NCI-H510A (cell line): ENCODE data around the gene MYOF.

ENCODE experiments used
- DNase-seq: peaks from one replicate; lab custom pipeline; 2025; lab: John Stamatoyannopoulos, UW

MYOF gene, protein sequence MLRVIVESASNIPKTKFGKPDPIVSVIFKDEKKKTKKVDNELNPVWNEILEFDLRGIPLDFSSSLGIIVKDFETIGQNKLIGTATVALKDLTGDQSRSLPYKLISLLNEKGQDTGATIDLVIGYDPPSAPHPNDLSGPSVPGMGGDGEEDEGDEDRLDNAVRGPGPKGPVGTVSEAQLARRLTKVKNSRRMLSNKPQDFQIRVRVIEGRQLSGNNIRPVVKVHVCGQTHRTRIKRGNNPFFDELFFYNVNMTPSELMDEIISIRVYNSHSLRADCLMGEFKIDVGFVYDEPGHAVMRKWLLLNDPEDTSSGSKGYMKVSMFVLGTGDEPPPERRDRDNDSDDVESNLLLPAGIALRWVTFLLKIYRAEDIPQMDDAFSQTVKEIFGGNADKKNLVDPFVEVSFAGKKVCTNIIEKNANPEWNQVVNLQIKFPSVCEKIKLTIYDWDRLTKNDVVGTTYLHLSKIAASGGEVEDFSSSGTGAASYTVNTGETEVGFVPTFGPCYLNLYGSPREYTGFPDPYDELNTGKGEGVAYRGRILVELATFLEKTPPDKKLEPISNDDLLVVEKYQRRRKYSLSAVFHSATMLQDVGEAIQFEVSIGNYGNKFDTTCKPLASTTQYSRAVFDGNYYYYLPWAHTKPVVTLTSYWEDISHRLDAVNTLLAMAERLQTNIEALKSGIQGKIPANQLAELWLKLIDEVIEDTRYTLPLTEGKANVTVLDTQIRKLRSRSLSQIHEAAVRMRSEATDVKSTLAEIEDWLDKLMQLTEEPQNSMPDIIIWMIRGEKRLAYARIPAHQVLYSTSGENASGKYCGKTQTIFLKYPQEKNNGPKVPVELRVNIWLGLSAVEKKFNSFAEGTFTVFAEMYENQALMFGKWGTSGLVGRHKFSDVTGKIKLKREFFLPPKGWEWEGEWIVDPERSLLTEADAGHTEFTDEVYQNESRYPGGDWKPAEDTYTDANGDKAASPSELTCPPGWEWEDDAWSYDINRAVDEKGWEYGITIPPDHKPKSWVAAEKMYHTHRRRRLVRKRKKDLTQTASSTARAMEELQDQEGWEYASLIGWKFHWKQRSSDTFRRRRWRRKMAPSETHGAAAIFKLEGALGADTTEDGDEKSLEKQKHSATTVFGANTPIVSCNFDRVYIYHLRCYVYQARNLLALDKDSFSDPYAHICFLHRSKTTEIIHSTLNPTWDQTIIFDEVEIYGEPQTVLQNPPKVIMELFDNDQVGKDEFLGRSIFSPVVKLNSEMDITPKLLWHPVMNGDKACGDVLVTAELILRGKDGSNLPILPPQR (N-terminal part only)

DNA sequence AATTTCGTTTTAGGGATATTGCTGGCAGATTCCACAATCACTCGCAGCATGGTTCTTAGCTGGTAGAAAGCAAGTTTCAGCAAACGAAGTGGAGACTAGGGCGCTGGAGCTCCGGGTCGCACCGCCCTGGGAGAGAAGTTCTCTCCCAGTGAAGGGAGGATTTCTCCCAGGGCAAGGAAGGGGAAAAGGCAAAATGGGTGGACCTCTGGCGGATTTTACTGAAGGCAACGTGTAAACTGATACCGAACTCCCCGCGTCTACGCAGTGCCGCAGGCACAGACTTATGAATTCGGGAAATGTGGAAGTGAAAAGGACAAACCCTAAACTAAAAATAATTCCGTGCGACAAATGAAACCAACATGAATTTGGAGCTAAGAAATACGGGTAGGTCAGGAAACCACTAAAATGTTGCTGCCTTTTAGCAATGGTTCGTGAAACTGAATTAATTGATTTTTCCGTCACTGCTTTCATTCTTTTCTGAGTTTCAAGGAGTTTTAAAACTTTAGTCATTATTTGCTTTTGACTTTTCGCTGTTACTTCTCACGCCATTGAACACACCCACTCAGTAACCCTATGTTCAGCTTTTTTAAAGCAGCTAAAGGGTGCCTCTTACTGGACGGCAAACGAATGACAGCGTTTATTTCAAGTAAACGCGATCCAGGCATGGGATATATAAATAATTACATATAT is at the start of gene MYOF:
TSS of gene MYOF (minus strand) at position 190 of the 690 bp plus-strand sequence. CDS start at position 50, 140 bp downstream.
- DNase-seq: peak; percentile 20

DNA sequence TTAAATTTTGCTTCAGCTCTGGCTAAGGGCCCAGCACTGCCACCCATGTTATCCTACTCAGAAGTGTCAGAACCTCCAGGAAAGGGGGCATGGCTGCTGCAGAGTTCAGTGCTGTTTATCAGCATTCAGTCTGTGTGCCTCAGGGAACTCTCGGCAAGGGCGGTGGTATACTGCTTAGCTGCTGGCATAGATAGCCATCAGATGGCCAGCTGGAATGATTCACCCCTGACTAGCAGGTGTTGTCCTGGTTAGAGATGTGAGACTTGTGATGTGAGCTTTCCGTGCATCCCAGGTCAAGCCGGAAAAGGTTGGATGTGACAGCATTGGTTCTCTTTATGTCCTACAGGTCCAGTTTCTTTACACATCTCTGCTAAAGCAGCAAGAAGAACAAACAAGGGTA is 36.4 kb upstream of the MYOF start:
- DNase-seq: no peak

DNA sequence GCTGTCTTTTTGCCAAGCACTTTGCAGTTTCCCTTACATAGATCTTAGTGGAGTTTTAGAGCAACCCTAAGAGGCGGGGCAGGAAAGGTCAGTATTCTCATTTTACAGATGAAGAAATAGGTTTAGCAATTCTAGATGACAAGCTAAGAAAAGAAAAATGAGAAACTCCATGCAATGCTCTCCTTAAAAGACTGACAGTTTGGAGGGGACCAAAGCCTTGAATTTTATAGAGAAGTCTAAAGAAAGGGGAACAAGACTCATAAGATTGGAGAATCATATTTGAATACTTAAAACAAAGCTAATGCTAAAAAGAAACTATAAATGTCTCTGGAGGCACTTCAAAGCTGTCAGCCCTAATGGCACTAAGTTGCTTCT is 33.9 kb upstream of the MYOF start:
- no peak for DNase-seq

DNA sequence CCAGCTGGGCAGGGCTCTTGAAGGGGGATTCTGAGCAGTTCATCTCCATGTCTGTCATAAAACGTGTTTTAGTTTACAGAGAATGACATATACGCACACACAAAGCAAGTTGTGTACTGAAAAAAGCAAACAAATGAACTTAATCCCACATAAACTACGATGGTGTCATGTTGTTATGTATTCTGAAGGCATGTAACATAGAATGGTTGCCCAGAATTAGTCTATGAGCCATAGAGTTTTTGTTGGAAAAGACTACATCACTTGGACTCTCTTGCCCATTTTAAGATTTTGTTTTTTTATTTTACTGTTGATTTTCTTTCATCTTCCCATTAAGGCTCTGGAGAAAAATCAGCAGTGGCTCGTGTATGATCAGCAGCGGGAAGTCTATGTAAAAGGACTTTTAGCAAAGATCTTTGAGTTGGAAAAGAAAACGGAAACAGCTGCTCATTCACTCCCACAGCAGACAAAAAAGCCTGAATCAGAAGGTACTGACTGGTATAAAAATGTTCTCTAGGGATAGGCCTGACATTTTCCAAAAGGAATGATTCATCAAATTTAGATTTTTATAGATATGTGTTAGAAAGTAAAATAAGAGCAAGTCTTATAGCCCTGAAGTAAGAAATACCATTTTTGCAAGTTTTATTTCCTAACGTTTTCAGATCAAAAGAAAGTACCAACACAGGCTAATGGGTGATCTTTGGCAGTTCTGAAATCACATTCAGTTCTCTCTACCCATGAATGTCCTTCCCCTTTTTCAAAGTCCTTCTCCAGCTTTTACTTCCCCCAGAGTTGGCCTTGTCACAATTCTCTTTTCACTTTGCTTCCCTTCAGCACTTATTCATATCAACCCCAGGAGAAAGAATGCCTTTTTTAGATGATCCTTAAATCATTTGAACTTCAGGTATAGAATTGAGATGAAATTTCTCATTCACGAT is 33.2 kb upstream of the MYOF start:
- DNase-seq: no peak

DNA sequence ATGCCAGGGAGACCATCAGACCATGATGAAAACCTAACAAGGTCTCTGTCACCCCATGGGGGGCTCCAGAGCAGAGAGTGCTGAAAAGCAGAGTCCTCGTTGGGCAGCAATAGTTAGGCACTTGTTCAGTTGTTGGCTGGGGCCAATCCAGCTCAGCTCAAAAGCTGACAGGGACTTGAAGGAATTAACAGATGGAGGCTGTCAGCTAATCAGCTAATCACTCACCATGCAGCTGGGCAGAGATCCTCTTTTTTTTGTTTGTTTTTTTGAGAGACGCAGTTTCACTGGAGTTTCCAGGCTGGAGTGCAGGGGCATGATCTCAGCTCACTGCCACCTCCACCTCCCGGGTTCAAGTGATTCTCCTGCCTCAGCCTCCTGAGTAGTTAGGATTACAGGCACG is 32.4 kb upstream of the MYOF start:
- DNase-seq: no peak

DNA sequence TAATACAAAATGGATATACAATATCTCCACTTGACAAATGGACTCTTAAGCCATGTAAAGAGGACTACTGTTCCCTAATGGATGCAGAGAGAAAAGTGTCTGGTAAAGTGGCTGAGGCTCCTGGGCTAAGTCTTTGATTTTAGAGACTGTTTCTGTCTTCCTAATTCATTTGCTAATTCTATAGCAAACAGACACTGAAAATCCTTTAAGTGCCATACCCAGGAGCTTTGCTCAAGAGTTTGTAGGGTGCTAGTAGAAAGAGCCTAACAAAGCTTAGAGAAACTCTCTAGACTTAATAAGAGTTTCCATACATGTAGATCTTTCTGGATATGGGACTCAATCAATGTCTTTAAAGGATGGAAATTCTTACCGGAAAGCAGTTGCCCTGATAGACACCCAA is 31.0 kb upstream of the MYOF start:
- no peak for DNase-seq

DNA sequence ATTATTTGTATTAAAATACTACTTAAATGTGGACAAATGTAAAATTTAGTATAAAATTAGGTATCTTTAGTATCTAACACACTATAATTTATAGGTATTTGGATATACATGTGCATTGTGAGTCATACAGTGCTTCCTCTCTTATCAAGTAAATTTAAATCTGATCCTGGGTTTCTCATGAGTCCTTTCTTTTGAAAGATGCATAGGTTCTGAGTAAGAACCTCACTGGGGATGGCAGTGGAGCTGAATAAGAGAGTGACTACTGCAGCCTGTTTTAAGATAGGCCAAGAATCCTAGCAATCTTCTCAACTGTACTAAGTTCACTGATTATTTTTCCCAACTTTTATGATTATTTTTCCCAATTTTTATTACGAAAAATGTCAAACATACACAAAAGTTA is 30.4 kb upstream of the MYOF start:
- no peak for DNase-seq

DNA sequence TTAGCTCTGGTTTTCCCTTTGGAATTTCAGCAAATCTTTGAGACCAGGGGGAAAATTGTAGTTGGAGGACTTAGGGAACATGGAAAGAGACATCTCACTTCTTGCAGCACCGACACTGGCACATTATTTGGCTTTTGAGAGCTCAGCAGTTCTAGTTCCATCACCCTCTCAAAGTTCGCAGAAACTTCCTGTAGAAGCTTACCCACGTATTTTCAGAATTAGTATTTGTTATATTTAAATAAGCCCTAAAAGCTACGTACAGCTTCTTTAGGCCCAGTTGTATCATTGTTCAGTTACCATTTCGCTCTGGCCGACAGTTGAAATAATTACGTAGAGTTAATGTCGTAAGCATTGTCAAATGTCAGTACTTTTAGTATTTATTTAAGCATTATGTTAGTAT is 27.7 kb upstream of the MYOF start:
- DNase-seq: no peak

DNA sequence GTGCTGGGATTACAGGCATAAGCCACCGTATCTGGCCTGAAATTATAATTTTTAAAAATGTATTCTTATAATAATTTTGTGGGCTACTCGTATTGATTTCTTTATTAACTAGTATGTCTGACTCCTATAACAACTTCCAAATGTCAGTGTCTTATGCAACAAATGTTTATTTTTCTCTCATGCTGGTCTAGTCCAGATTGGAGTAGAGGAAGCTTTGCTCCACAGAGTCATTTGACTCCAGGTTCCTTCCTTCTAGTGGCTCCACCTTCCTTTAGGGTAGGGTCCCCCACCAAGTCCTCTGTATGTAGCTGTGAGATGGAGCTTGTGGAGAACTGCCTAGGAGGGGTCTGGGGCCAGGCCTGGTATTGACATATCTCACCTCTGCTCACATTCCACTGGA is 22.9 kb upstream of the MYOF start:
- no peak for DNase-seq

DNA sequence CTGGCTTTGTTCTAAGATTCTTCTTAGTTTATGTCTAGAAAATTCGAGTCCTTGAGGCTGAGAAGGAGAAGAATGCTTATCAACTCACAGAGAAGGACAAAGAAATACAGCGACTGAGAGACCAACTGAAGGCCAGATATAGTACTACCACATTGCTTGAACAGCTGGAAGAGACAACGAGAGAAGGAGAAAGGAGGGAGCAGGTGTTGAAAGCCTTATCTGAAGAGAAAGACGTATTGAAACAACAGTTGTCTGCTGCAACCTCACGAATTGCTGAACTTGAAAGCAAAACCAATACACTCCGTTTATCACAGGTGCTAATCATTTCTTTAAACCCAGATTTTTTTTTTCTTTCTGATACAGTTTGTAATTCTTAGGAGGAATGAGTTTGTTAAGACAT is 20.9 kb upstream of the MYOF start:
- no peak for DNase-seq

DNA sequence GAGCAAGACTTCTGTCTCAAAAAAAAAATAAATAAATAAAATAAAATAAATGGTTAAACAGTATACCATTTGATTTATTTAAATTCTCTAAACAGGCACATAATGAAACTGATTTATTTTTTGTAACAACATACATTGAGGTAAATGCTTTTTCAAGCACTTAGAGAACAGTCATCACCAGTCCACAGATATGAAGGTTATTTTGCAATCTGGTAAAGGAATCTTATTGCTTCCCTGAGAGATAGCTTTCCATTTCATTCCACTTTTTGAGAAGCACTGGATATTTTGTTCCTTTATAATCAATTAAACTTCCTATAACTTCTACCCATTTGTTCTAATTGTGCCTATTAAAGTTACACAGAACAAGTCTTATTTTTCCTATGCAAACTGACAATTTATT is 19.5 kb upstream of the MYOF start:
- no peak for DNase-seq

DNA sequence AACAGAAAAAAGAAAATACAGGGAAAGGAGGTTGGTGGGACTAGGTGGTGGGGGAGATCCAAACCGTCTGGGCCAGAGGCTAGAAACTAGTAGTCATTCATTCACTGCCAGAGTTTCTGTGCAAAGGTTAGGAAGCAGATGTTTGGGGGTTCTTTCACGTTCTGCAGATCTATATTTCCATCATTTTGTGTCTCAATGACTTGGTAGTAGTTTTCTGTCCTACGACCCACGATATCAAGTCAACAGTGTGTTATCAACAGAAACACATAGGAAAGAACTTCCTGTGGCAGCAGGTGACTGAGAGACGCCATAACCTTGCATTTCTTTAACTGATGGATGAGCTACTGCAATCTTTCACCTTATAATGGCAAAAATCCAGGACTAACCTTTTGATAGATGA is 16.0 kb upstream of the MYOF start:
- DNase-seq: no peak

DNA sequence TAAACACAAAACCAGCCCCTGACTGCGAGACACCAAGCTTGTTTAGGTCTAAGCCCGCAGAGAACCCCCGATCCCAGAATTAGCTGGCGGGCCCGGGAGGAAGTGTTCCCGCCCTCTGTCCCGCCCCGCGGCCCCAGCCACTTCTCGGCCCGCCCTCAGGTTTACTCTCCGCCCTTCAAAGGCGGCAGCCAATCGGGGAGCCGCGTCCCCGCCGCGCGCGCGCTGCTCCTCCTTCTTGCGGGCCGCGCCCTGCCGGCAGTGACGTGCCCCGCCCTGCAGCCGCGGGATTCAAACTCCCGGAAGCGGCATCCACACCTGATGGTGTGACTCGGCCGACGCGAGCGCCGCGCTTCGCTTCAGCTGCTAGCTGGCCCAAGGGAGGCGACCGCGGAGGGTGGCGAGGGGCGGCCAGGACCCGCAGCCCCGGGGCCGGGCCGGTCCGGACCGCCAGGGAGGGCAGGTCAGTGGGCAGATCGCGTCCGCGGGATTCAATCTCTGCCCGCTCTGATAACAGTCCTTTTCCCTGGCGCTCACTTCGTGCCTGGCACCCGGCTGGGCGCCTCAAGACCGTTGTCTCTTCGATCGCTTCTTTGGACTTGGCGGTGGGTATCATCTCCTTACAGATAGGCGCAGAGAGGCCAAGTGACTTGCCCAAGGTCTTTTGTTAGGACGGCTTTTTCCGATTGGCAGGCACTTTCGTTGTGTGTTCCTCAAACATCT is 14.3 kb upstream of the MYOF start, which contains the start of gene CEP55:
TSS of gene CEP55 (plus strand) at position 291 of the 720 bp plus-strand sequence. CDS start 3,440 bp downstream, outside the sequence.
- DNase-seq: peak; percentile 84

DNA sequence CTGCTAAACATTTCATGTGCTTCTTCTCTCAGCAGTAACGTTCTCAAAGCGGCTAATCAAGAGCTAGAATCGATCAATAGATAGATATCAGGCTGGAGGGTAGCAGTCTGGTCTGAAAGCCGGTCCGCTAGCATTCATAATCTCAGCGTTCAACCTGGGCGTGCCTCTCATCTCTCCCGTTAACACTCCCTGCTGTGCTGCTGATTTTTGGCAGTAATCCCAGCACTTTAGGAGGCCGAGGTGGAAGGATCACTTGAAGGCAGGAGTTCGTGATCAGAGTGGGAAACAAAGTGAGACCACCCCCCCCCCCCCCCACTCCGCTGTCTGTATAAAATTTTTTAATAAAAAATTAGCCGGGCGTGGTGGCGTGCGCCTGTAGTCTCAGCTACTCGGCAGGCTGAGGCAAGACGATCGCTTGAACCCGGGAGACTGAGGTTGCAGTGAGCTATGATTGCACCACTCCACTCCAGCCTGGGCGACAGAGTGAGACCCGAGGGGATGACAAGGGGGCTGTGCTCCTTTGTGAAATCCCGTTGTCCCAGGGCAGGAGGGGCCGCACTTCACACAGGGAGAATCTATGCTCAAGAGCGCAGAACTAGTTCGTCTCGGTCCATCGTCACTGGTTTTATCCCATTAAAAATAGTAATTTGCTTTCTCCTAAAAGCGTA is 13.7 kb upstream of the MYOF start:
- DNase-seq: no peak

DNA sequence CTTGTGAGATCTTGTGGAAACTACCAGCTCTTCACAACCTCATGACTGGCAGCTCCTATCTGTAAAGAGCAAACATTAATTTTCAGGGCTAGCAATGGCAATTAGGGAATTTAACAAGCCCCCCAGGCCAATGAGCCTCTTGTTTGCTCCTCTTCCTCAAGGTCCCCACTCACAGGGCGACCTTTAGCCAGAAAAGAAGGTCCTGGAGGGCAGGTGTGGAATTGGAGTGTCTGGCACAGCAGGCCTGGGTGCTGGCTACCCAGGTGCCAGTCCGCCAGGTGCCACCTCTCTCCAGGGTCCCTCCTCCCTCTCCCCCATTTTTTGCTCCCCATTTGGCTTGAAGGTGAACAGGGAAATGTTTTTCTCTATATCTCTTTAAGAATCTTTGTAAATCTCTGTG is 12.4 kb upstream of the MYOF start:
- DNase-seq: no peak

DNA sequence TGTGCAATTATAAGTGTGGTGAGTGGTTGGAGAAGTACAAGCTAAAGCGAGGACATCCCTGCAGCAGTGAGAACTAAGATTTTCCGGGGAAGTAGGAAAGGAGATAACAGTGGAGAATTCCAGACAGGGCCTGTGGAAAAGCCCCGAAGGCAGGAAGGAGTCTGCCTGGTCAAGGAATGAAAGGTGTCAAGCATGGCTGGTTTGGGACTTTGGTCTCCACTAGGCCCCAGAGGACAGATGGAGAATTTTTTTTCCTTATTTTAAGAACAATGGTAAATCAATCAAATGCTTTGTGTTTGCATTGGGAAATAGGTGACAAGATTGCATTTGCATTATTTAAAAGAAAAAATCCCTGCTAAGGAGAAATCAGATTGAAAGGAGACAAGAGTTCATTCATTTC is 11.0 kb upstream of the MYOF start:
- no peak for DNase-seq

DNA sequence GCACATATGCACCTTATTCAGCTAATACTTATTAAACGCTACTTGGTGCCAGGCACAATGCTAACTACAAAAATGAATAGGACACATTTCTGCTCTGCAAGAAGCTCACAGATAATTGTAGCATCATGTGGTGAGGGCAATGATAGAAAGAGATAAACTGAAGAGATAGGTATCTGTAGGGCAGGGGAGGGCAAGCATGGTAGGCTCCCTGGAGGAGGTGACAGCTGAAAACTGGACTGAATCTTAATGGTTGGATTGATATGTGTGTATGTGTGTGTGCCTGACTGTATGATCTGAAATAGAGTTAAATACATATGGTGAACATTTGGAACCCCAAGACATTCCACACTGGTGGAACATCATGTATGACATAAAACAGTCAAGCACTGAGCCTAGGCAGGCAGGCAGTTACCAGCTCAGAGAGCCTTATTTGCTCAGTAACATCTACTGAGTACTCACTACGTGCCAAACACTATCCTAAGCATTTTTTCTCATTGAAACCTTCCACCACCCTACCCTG is 9.5 kb upstream of the MYOF start:
- no peak for DNase-seq

DNA sequence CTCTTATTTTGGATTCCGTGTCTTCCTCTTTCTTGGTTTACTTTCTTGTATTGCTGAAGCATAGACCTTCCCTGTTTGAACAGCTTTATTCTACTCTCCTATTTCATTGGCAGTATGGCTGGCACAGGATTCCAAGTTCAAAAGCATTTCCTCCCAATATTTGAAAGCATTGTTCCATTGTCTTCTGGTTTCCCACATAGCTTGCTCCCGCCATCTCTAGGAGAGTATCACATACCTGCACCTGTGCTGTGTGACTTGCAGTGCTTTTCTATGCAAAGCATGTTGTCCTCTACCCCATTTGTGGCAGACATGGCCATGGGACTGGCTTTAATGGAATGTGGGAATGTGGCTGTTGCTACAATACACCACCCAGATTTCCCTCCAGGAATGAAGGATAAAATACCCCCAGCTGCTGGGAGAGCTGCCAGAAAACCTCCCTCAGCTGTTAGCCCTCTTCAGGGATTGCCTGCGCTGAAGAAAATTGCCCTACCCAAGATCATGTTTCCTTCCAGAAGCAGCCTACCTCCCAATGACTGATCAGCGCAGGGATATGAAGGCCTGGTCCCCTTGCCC is 6.9 kb upstream of the MYOF start:
- DNase-seq: no peak

DNA sequence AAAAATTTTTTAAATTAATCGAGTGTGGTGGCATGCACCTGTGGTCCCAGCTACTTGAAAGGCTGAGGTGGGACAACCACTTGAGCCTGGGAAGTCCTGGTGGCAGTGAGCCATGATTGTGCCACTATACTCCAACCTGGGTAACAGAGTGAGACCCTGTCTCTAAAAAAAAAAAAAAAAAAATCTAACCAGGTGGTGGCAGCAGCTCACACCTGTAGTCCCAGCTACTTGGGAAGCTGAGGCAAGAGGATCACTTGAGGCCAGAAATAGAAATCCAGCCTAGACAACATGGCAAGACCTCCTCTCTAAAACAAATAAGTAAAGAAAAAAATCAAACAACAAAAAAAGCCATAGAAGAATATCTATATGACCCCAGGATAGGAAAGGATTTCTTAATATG is 3.6 kb upstream of the MYOF start:
- no peak for DNase-seq
